SJSA1 (cell line): Measurements from ENCODE around the gene SIRT7. TPM values are rescaled to one million over a fixed set of nuclear protein-coding genes. Genes with fewer than 3 reads are reported as not detected.

Experiments used
- DNase-seq, 2 experiments: peaks; one replicate each; pipeline ENCODE4 v3.0.0-alpha.2; 2015 to 2020; ENCODE audit warnings: low spot score in 2 of 2, low read depth in 1 of 2
- H3K27ac ChIP-seq: fragments of 250-450 bp; sonication (Bioruptor Pico); 2 replicates; pipeline ENCODE4 v1.5.1; 2020; ENCODE audit warnings: mild to moderate bottlenecking, moderate library complexity
- H3K27me3 ChIP-seq: fragments of 250-450 bp; sonication (Bioruptor Pico); replicated peaks from 2 replicates; pipeline ENCODE4 v1.5.1; 2020; ENCODE audit warnings: mild to moderate bottlenecking, moderate library complexity
- H3K36me3 ChIP-seq: fragments of 250-450 bp; sonication (Bioruptor Pico); 2 replicates; pipeline ENCODE4 v1.5.1; 2020; ENCODE audit warnings: mild to moderate bottlenecking
- H3K4me1 ChIP-seq: fragments of 250-450 bp; sonication (Bioruptor Pico); replicated peaks from 2 replicates; pipeline ENCODE4 v1.6.1; 2021; ENCODE audit warnings: mild to moderate bottlenecking
- H3K4me3 ChIP-seq: fragments of 250-450 bp; sonication (Bioruptor Pico); 2 replicates; pipeline ENCODE4 v1.5.1; 2020; ENCODE audit warnings: mild to moderate bottlenecking
- H3K9me3 ChIP-seq: fragments of 250-450 bp; sonication (Bioruptor Pico); replicated peaks from 2 replicates; pipeline ENCODE4 v1.5.1; 2020; ENCODE audit warnings: mild to moderate bottlenecking
- total RNA-seq: library from RNA; depleted of rRNA; stranded (reverse); fragments of >200 nt; shearing (Covaris generic); gene quantifications from 2 replicates; pipeline ENCODE4 v1.2.3, GENCODE V29; 2014

The SIRT7 gene
- total RNA-seq, 1 experiment from 2014 or later: 34.7 TPM

DNA sequence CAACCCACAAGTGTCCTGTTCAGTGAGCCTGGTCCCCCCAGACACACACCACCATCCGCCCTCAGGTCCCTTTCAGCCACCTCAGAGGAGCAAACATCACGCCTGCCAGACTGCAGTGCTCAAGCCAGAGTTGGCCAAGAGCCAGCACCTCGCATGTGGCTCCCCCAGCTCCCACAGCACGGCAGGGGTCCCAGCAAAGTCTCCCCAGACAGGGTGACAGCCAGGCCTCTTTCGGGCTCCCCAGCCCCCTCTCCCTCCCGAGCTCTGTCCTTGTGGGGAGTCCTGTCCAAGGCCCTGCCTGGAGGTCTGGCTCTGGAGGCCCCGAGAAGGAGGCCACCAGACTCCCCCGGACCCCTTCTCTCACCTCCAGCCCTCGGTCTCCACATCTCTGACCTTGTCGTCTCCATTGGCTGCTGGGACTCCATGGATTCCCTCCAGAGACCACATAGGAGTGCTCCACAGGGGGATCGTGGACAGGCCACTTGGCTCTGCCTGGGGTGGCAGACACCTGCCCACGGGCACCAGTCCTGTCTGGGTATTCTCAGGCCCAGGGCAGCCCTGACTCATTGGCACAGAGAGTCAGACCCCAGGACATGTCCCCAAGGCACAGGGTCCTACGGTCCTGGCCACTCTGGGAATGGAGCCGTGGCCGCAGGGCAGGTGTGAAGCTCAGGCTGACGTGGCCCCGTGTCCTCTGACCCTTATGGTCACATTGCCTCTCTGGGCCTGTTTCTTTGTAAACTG lies 30.8 kb upstream of the SIRT7 start:
- Histone ChIP-seq H3K4me3 (no peak overlapping the region), H3K27ac (no peak overlapping the region), H3K9me3 (no peaks in the 10 kb centered on the region), H3K27me3 (peaks cover 28% of the 10 kb centered on the region), H3K4me1 (no peaks in the 10 kb centered on the region), H3K36me3 (no peaks in the 10 kb centered on the region)
- no peak for DNase-seq

GRCh38 chr17:81947189-81947588 lies 29.2 kb upstream of the SIRT7 start, which contains the start of gene MYADML2:
TSS of gene MYADML2 (minus strand) at chr17:81947233. CDS start at chr17:81941741, 5,492 bp downstream.
- H3K36me3 ChIP-seq: no peaks in the 10 kb centered on the region
- H3K4me1 ChIP-seq: no peaks in the 10 kb centered on the region
- H3K9me3 ChIP-seq: no peaks in the 10 kb centered on the region
- H3K27me3 ChIP-seq: peaks cover 36% of the 10 kb centered on the region
- H3K27ac ChIP-seq: no peak within 1 kb of the TSS
- H3K4me3 ChIP-seq: no peak within 1 kb of the TSS
- no peak for DNase-seq

DNA sequence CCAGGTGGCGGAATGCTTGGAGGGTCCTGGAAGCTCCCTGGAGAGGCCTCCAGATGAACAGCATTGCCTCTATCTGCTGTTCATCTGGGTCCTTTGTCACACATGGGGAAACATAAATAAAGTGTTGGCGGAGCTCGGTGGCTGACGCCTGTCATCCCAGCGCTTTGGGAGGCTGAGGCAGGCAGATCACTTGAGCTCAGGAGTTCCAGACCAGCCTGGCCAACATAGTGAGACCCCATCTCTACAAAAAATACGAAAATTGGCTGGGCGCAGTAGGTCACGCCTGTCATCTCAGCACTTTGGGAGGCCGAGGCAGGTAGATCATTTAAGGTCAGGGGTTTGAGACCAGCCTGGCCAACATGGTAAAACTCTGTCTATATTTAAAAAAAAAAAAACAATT lies 26.9 kb upstream of the SIRT7 start:
- H3K4me3 ChIP-seq: no peak overlapping the region
- H3K36me3 ChIP-seq: no peaks in the 10 kb centered on the region
- H3K27ac ChIP-seq: no peak overlapping the region
- no peaks in the 10 kb centered on the region for H3K4me1 ChIP-seq
- H3K27me3 ChIP-seq: peaks cover 45% of the 10 kb centered on the region
- no peaks in the 10 kb centered on the region for H3K9me3 ChIP-seq
- no peak for DNase-seq

DNA sequence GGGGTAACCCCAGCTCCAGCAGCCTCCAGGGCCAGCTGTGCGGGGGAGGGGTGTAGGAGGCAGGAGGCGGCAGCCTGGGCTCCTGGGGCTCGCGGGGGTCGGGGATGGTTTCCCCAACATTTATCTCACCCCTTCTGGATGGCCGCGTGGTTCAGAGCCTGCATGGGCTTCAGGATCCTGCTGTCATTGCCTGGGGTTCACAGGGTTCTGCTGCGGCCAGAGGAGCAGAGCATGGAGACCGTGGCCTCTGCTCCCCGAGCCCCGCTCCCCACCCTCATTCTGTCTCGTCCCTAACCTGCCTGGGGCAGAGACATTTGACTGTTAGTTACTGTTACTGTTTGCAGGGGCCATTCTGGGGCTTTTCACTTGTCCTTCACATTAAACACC lies 24.2 kb upstream of the SIRT7 start:
- peaks cover 3% of the 10 kb centered on the region for H3K4me1 ChIP-seq

GRCh38 chr17:81941484-81942166 lies 23.6 kb upstream of the SIRT7 start:
- no peak overlapping the region for H3K4me3 ChIP-seq
- peaks cover 39% of the 10 kb centered on the region for H3K27me3 ChIP-seq
- DNase-seq: no peak
- H3K36me3 ChIP-seq: no peaks in the 10 kb centered on the region
- H3K27ac ChIP-seq: no peak overlapping the region
- peaks cover 8% of the 10 kb centered on the region for H3K4me1 ChIP-seq
- H3K9me3 ChIP-seq: no peaks in the 10 kb centered on the region

More for the DNA sequence above, 24.2 kb upstream of the SIRT7 start:
- Histone ChIP-seq H3K27me3 (peaks cover 44% of the 10 kb centered on the region), H3K4me3 (no peak overlapping the region), H3K27ac (no peak overlapping the region), H3K9me3 (no peaks in the 10 kb centered on the region), H3K36me3 (no peaks in the 10 kb centered on the region)
- DNase-seq: no peak

GRCh38 chr17:81940538-81941483 lies 22.8 kb upstream of the SIRT7 start:
- H3K27ac ChIP-seq: no peak overlapping the region
- no peak for DNase-seq
- peaks cover 33% of the 10 kb centered on the region for H3K27me3 ChIP-seq
- H3K4me3 ChIP-seq: no peak overlapping the region
- peaks cover 13% of the 10 kb centered on the region for H3K4me1 ChIP-seq
- H3K36me3 ChIP-seq: no peaks in the 10 kb centered on the region
- H3K9me3 ChIP-seq: no peaks in the 10 kb centered on the region

GRCh38 chr17:81939881-81940385 lies 22.0 kb upstream of the SIRT7 start:
- no peak overlapping the region for H3K4me3 ChIP-seq
- peaks cover 13% of the 10 kb centered on the region for H3K4me1 ChIP-seq
- H3K9me3 ChIP-seq: no peaks in the 10 kb centered on the region
- H3K27me3 ChIP-seq: peaks cover 32% of the 10 kb centered on the region
- H3K36me3 ChIP-seq: no peaks in the 10 kb centered on the region
- no peak for DNase-seq
- no peak overlapping the region for H3K27ac ChIP-seq

DNA sequence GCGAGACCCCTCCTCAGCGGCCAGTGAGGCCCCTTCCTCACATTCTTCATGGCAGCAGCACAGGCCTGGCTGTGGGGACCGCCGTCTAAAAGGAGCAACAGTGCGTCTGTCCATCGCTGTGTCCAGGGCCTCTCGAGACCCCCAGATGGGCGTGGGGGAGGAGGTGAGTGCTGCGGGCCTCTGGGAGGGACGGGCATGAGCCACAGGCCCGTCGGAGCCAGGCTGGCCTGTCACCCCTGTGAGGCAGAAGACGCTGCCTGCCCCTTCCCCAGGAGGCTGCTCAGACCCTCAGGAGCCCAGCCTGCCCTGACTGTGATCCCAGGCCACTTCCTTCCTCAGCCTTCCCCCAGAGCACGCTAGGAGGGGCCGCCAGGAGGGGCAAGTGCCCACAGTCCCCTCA lies 21.2 kb upstream of the SIRT7 start:
- Histone ChIP-seq H3K9me3 (no peaks in the 10 kb centered on the region), H3K4me3 (no peak overlapping the region), H3K27ac (no peak overlapping the region), H3K4me1 (peaks cover 13% of the 10 kb centered on the region), H3K27me3 (peaks cover 27% of the 10 kb centered on the region), H3K36me3 (no peaks in the 10 kb centered on the region)
- no peak for DNase-seq

DNA sequence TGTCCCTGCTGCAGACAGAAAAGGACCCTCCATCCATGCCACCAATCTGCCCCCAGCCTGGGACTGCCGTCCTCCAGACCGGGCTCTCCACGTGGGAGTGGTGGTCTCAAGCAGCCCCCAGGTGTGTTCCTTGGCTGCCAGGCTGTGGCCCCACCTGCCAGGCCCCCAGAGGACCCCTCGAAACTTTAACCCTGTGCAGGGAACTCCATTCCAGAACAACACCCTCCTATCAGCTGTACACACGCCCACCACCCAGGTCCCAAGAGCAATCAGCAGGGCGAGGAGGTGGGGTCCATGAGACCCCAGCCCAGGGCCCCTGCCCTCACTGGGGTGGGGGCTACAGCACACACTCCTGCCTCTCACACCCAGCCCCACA lies 17.7 kb upstream of the SIRT7 start:
- no peak overlapping the region for H3K4me3 ChIP-seq
- H3K36me3 ChIP-seq: no peaks in the 10 kb centered on the region
- 0 out of 2 replicates have a peak, but pooled peaks cover 6% of the 10 kb centered on the region for H3K27me3 ChIP-seq
- no peak for DNase-seq
- H3K4me1 ChIP-seq: peaks cover 13% of the 10 kb centered on the region
- no peak overlapping the region for H3K27ac ChIP-seq
- H3K9me3 ChIP-seq: no peaks in the 10 kb centered on the region

DNA sequence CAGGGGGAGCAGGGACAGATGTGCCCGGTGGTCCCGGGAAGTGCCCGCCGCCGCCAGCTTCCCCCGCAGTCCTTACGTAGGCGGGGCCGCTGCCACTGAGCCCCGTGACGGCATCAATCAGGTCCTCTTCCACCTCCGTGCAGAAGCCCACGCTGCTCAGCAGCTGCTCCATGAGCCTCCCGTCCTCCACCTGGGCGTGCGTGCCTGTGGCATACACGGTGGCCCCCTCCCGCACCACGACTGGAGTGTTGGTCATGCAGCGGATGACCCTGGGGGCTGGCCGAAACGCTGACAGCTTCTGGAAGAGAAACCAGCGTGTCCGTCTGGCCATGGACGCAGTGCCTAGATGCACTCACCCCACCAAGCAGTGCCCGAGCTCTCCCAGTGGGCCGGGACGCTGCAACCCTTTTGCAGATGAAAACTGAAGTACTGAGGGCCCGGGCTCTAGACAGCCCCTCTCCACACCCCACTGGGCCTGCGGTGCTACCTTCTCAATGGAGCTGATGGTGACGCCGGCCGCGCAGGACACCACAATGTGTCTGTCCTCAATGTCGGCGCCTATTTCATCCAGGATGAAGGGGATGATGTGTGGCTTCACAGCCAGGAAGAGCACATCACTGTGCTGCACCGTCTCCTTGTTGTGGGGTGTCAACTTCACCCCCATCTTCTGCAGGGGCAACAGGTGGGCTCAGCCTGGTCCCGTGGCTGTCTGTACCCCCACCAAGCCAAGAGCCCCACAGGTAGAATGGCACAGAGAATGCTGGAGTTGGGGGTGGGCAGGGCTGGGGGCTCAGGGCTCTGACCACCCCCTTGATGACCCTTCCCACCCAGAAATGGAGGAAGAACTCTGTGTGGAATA lies 17.1 kb upstream of the SIRT7 start:
- H3K27ac ChIP-seq: no peak overlapping the region
- 0 out of 2 replicates have a peak, but pooled peaks cover 2% of the 10 kb centered on the region for H3K27me3 ChIP-seq
- H3K9me3 ChIP-seq: no peaks in the 10 kb centered on the region
- H3K4me1 ChIP-seq: peaks cover 13% of the 10 kb centered on the region
- no peak overlapping the region for H3K4me3 ChIP-seq
- no peak for DNase-seq
- no peaks in the 10 kb centered on the region for H3K36me3 ChIP-seq

- H3K36me3 ChIP-seq: no peaks in the 10 kb centered on the region
- 0 out of 2 replicates have a peak, but pooled peaks cover 2% of the 10 kb centered on the region for H3K27me3 ChIP-seq
- no peak for DNase-seq
- peaks cover 13% of the 10 kb centered on the region for H3K4me1 ChIP-seq
- no peak overlapping the region for H3K27ac ChIP-seq
- H3K9me3 ChIP-seq: no peaks in the 10 kb centered on the region
- no peak overlapping the region for H3K4me3 ChIP-seq
Observed at GRCh38 chr17:81934098-81934757, 16.3 kb upstream of the SIRT7 start.

DNA sequence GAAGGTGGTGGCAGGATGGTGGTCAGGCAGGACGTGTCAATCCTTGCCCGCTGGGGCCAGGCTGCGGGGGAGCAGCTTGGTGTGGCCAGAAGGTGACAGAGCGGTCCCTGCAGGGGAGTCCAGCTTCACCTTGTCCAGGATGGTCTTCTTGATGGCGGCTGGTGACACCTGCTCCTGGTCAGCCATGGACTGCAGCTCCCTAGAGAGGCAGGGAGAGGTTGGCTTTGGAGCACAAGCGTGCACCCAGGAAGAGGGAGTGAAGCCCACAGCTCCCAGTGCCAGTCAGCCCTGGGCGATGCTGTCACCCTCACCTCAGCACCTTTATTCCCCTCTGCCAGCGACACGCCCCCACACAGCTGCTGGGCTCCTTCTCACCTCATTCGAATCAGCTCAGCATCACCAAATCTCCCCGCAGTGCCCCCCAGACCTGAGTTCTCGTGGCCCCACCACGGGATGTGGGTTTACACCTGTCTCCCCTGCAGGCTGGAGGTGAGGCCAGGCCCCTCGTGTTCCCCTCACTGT lies 15.3 kb upstream of the SIRT7 start:
- H3K9me3 ChIP-seq: no peaks in the 10 kb centered on the region
- H3K27ac ChIP-seq: no peak overlapping the region
- no peak overlapping the region for H3K4me3 ChIP-seq
- peaks cover 17% of the 10 kb centered on the region for H3K4me1 ChIP-seq
- no peaks in the 10 kb centered on the region for H3K36me3 ChIP-seq
- DNase-seq: no peak
- H3K27me3 ChIP-seq: 0 out of 2 replicates have a peak, but pooled peaks cover 2% of the 10 kb centered on the region
